ENCODE results near the gene STXBP6.

The STXBP6 gene

DNA sequence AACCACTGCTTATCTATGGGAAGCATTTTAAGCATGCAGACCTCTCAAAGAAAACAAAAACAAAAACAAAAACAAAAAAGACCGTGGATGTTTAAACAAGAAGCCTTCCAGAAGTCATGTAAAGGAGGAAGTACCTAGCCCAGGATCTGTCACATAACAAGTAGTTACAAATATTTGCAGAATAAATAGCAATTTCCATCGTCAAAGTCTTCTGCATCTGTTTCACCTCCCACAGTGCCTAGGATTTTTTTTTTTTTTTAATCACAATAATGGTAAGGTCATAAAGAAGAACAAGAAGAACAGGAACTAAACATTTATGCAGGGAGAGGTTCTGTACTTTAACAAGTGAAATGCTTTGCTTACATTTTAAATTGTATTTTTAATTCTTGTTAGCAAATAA, 2.4 kb upstream of the STXBP6 start:
- DNase-seq (ENCODE audit: low read depth in 2 of 2): no peak

DNA sequence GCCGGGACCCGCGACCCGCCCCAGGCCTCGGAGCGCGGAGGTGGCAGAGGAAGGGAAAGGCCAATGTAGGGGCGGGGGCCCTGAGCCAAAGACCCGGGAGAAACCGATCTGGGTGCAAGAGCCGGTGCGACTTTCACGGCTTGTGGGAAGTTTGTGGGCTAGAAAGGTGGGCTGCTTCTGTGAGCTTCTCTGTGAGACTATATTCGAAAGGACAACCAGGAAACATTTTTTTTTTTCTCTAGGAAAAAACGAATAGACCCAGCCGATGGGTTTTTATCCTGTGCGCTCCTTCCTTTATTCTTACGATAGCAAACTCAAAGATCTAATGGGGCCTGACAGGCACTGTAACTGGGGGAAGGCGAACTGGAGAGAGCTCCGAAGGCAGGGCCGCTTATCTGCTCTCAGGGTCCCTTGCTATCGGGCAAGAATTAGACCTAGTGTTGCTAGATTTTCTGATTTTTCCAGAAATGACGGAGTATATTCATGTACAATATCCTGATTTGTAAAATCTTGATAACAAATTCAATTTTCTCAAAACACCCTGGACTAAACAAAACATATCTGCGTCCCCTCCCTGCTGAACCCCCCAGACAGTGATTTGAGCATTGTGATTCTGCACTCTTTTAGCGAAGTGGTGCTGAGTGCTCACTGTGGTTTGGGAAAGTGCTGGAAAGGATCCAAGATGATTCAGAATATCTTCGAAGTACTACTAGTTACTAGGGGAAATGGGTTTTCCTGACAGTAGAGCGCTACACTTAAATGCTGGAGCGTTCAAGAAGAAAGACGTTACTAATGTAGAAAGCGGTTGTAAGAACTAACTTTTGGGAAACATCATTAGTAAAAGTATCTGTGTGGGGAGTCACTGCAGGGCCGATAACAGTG, 563 bp upstream of the STXBP6 start:
- no peak for DNase-seq (ENCODE audit: low read depth in 2 of 2)

DNA sequence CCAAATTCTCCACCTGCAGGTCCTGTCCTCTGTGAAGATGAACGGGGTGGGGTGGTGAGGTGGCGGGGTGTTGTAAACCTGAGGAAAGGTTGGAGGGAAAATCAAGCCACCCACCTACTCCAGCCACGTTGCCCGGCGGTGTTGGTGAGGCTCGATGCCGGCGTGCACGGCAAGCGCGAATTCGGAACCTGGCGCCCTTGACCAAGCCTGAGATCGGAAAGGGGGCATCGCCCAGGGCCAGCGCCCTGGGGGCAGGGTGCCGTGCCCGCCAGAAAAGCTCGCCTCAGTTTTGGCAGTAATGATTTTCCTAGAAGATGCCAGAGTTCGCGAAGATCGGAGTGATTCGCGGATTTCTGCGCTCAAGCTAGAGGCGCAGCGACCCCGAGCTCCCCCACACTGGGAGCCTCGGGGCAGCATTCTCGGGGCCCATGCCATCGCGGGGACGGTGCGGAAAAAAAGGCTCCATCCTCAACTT, 817 bp downstream of the STXBP6 start:
- DNase-seq (ENCODE audit: low read depth in 2 of 2): no peak

DNA sequence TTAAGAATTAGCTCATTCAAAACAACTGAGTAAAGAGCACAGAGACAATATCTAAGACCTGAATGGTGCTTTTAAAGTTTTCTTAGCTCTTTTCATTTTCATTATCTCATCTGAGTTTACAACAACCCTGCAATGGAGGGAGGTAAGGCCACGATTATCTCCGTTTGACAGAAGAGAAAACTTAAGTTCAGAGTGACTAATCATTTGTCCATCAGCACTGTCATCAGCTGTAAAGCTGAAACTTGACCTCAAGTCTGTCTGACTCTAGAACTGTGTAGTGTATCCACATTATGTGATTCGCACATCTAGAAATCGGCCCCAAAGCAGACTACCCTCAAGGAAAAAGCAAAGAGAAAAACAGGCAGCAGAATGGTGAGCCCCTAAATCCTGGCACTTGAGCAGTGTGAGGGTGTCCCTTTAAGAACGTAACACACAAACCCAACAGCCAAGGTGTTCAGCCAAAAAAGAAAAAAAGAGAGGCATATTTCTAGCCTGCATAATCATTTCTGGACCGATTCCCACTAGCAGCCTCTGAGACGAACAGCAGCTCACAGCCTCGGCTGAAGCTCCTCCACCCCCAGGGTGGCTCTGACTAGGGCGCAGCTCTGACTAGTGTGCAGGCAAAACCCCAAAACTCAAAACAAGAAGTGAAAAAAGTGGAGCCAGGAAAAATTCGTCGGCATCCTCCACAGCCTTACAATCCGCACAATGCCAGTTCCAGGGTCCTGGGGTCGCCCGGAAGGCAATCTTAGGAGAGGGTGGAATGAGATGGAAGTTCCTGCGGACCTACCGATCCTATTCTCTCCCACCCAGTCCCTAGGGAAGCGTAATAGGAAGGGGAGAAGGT, 1.6 kb downstream of the STXBP6 start:
- no peak for DNase-seq (ENCODE audit: low read depth in 2 of 2)

DNA sequence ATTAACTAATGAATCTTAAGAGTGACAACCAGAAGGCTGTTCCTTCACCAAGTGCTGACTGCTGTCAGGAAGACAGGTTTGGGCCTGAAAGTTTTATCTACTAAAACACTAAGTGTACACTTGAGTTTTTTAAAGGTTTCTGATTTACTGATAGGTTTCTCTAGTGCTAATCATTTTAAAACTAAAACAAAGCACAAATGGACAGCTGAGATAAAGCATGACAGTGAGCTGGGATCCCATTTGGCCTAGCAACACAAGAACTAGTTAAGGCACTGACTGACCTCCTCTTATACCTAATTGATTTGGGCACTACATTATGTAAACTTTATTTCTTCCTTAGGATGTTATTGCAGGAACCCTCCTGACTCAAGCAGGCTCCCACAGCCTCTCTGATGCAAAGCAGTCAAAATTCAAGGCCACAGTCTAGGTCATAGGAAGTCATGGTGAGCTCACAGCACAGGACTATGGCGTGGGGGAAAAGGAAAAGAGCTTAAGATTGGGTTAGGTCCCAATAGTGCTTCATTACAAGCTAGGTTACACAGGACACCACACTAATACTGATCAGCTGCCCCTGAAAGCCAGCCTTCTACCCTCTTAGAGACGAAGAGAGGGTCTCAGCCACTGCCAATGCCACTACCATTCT, 3.5 kb downstream of the STXBP6 start:
- DNase-seq (ENCODE audit: low read depth in 2 of 2): no peak

DNA sequence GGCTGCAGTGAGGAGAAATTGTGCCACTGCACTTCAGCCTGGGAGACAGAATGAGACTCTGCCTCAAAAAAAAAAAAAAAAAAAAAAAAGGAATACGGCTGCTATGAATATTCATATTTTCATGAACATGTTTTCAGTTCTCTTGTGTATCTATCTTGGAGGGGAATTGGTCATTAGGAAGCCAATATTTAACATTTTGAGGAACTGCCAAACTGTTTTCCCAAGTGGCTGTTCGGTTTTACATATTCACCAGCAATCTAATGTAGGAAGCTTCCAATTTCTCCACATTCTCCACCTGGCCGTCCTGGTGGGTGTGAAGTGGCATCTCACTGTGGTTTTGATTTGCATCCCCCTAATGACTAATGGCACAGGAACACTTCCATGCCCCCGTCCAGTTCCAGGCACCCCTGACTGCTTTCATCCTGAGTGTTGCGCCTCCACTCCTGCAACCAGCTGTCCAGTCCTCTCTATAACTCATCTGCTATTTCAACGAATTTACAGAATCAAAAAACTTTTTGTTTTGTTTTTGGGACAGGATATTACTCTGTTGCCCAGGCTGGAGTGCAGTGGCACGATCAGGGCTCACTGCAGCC, 5.7 kb downstream of the STXBP6 start:
- DNase-seq (ENCODE audit: low read depth in 2 of 2): no peak

DNA sequence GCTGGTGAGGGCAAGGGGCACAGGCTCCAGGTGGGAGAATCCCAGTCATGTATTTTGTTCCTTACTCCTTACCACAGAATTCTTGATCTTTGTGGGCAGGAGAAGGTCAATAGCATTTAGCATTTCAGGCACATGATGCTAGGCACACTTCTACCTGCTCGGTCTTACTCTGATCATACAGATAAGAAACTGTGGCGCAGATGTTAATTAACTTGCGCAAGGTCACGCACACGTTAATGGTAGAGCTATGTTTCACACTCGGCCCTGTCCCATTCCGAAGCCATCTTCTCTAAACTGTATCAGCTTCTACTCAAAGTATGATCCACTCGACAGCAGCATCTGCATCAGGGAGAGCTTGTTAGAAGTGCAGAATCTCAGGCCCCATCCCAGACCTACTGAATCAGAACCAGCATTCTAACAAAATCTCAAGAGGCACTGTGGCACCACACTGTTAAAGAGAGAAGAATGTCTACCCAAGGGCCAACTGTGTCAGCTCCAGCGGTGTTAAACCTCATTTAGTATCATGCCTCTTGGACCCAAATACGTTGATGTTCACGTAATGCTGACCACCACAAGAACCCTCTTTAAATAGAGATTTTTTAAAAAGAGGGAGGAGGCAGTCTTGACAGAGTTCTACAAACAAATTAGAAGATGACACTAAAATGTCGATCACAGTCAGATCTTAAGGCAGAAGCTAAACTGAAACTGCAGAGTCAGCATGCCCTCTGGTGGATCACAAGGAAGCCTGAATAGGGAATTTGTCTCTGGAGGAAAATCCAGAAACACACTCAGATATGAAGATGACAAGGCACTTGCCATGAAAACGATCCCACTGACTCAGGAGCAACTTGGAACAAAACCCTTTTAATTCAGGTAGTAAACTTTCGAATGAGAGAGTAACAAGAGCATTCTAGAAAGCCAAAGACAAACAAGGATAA, 7.3 kb downstream of the STXBP6 start:
- no peak for DNase-seq (ENCODE audit: low read depth in 2 of 2)

DNA sequence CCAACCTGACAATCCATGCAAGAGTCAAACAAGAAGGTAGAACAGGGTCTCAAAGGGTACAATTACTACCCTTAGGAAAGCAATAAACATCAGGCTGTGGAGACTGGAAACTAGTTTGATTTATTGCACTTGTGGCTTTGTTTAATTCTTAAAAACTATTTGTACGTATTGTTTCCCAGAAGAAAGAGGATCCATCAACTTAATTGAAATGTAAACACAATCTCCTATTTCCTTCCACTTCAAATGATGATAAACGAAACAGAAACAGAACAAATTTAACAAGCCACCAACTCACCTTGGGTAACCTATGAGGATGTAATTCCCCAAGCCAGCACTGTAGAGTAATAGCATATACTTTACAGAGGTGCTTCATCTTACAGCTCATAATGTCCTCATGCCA, 8.0 kb downstream of the STXBP6 start:
- no peak for DNase-seq (ENCODE audit: low read depth in 2 of 2)

DNA sequence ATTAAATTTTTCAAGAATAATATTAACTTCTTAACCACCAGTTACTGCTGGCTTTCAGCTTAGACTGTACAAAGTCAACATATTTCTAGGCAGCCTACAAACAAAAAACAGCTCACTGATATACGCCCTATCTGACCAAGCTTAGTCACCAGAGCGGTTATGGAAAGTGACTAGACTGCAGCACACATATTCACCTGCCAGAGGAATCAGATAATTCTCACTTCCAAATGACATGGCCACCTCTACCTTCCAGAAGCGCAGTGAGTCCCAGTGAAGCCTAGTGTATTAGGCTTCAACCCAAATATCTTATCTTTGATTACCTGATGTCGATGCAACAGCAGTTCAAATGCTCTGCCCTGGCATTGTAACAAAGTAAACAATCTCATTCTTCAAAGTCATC, 8.5 kb downstream of the STXBP6 start:
- no peak for DNase-seq (ENCODE audit: low read depth in 2 of 2)

DNA sequence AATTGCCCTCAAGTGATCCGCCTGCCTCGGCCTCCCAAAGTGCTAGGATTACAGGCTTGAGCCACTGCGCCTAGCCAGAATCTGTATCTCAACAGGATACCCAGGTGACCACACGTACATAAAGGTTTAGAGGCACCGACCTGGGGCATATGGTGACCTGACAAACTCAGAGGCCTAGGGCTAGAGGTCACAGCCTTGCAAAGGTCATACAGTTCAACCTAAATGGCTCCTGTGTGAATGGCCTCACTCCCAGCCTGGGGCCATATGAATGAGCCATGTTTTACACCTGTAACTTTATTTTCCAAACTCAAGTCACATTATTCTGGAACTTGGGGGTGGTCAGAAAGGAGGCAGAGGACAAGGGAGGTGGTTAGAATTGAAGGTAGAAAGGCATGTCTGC, 10.0 kb downstream of the STXBP6 start:
- no peak for DNase-seq (ENCODE audit: low read depth in 2 of 2)

DNA sequence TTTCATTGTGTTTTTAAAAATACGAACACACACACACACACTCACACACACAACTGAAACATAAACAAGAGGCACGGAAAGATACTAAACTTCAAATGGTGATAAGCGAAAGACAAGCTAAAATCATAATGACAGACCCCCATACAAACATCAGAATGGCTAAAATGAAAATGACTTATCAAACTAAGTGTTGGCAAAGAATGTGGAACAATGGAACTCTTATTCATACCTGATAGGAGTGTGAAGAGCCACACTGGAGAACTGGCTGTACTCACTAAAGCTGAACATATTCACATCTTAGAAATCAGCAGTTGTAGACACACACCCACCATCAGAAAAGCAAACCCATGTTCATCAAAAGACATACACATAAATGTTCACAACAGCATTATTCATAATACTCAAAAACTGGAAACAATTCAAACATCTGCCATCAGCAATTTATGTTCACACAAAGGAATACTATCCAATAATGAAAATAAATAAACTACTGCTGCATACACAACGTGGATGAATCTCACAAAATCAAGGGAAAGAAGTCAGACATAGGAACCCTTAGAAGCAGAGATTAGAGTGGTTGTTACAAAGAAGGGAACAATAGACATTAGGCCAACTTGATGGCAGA, 11.8 kb downstream of the STXBP6 start:
- no peak for DNase-seq (ENCODE audit: low read depth in 2 of 2)

DNA sequence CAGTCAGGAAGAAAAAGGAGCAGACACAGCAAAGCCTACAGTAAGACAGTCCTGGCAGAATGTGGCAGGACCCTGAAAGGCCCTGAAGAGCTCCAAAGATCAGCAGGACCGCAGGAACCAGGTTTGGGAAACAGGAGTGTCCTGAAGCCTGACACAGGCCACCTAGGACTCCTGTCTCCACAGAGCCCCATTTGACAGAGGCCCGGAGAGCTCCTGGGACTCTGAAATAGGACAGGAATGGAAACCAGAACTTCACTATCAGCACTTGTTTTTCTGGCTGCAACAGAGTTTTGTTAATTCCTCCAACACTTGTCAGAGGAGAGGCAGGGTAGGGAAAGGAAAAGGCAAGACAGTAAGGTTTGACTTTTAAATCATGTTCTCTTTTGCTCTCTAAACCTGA, 12.9 kb downstream of the STXBP6 start:
- DNase-seq (ENCODE audit: low read depth in 2 of 2): no peak

DNA sequence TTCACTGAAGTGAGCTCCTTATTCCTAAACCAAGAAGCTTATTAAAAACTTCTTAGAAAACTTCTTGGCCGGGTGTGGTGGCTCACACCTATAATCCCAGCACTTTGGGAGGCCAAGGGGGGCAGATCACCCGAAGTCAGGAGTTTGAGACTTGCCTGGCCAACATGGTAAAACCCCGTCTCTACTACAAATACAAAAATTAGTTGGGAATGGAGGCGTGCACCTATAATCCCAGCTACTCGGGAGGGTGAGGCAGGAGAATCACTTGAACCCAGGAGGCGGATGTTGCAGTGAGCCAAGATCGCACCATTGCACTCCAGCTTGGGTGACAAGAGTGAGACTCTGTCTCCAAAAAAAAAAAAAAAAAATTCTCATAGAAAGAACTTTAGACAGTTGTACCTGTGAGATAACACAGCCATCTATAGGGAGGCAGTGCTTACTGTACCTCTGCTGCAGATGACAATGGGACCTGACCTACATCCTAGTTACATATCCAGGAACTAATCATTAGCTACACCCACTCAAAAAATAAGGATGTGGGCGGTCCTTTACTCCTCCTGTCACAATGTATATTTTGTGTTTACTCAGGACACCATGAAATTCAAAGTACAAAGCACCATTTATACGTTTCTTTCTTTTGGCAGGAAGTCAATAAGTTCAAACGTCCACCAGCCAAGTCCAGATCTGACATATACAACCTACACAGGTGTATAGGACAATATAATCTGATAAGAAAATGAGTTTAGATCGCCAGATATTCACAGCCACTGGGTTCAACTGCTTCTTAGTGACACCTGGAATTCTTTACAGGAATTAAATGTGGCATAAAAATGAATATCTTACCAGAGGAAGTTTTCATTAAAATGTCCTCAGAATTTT, 14.9 kb downstream of the STXBP6 start:
- DNase-seq (ENCODE audit: low read depth in 2 of 2): no peak

DNA sequence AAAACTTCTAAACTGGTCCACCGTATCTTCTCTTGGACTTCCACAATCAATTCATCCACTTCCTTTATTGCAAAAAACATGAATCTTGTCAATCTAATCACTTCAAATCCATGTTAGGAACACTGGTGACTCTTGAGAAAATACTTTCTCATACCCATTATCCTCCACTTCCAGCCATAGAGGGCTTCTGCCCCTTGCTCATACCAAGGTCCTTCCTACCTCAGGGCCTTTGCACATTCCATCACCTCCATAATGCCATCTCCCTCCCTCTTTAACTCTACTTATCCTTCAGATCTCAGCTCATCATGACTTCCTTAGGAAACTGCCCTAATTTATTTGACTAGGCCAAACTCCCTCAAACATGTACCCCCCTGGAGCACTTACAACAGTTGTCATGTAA, 16.6 kb downstream of the STXBP6 start:
- DNase-seq (ENCODE audit: low read depth in 2 of 2): no peak

DNA sequence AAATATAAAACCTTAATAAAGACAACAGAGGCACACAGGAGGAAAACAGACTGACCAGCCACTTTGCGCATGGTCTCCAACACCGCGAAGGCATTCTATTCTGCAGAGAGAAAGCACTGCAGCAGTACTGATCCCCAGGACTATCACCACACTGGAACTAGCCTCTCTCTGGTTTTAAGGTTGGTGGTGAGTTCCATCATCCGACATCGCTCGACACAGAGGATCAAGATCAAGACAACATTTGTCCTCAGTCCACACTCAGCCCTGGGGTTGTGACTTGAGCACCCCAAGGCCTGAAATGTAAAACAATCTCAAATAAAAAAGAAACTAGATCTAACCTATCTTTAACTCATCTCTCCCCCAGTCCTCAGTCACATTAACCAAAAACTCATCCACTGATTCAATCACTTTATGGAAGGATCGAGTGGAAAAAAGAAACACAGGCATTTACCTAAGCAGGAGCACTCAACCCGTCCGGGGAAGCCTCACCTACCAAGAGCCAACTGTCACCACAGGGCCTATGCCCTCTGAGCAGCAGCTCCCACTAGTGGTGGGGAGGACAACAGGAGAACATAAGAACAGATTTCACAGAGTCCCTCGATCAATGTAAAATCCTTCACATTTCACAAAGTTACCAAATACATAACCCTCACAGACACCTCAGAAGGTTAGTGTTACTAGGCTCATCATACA, 17.7 kb downstream of the STXBP6 start:
- no peak for DNase-seq (ENCODE audit: low read depth in 2 of 2)

DNA sequence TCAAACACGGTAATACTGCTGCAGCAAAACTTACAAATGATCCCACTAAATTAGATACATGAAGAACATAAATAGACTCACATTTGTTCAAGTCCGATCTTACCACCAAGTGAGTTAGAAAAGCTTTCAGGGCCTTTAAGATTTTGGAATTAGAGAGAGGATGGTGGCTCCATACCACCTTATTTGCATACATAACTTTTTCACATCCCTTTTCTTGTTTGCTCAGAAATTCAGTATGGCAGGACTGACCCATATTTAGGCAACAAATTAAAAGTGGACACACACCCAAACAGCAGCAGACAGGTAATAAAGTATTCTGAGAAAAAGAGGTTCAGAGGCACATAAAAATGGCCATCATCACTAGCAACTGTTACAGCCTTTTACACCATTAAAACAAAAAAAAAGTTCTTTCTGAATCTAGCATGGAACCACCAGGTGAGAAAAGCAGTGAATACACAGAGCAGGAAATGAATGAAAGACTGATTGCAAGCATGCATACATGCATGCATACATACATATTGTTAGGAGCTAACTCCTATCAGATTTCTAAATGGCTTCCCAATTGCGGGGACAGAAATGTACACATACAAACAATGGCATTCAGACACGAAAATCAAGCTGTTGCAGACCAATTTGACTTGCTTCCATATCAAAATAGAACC, 23.3 kb downstream of the STXBP6 start:
- no peak for DNase-seq (ENCODE audit: low read depth in 2 of 2)

DNA sequence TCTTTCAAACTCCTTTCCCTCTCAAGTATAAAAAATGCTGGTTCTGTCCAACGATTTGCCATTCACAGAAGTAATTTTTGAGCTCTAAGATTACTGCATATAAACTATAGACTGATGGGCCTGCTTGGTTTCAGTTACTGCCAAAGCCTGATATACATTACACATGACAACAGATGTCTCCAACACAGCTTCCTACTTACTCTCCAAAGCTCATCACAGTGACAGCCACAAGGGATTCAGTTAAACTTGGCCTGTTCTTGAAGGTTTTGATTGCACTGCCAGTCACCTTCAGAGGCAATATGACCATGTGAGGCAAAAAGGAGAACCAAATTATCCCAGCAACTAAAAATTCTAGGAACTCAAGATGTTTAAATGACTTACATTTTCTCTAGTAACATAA, 30.1 kb downstream of the STXBP6 start:
- no peak for DNase-seq (ENCODE audit: low read depth in 2 of 2)

DNA sequence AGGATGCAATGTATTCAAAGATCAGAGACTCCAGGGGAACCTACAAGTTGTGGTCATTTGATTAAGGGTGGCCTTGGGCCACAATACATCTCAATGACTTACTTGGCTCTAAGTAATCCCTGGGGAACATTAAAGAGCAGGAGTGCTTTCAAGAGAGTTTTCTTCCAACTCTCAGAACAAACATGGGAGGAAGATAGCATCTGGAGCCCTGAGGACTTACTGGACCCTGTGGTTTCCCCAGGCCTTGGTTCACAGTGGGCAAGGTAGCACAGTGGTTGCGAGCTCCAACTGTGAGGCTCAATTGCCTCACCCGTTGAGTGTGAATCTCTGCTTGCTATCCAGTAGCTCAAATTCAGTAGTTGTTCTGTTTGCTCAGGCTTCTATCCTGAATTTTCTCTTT, 32.4 kb downstream of the STXBP6 start:
- DNase-seq (ENCODE audit: low read depth in 2 of 2): no peak
